Measurements from ENCODE around the gene ZNF503. TPM values are rescaled to one million over a fixed set of nuclear protein-coding genes. Genes with fewer than 3 reads are reported as not detected.

The ZNF503 gene
- total RNA-seq, 1 donor from 2014 or later: 8.9 TPM

DNA sequence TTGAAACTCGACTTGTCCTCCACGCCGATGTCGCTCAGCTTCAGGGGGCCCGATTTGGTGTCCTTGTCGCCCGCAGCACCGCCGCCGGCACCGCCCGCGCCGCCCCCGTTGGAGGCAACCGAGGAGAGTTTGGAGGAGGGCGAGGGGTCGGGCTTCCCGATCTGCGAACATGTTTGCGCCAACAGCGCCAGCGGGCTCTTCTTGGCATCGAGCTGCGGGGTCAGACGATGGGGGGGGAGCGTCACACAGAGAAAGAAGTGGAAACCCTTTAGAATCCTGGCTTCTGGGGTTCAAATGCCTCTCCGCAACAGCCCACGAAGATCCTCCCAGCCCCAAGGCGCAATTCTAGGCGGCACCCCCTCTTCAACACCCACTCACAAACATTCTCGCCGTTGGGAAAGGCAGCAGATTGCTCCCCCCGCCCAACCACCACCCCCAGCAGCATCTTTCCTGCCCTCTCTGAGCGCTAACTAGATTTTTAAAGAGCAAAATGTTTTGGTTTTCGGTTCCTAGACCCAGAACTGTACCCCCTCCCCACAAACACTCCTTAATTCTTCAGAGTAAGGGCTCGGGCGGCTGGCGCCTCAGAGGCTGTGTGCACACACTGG, 1.3 kb downstream of the ZNF503 start:
- H3K4me1 Mint-ChIP-seq (ENCODE audit: unreplicated experiment): peaks cover 19% of the 10 kb centered on the region
- H3K9me3 Mint-ChIP-seq (ENCODE audit: unreplicated experiment): no peaks in the 10 kb centered on the region
- TF ChIP-seq, protein P1, sequence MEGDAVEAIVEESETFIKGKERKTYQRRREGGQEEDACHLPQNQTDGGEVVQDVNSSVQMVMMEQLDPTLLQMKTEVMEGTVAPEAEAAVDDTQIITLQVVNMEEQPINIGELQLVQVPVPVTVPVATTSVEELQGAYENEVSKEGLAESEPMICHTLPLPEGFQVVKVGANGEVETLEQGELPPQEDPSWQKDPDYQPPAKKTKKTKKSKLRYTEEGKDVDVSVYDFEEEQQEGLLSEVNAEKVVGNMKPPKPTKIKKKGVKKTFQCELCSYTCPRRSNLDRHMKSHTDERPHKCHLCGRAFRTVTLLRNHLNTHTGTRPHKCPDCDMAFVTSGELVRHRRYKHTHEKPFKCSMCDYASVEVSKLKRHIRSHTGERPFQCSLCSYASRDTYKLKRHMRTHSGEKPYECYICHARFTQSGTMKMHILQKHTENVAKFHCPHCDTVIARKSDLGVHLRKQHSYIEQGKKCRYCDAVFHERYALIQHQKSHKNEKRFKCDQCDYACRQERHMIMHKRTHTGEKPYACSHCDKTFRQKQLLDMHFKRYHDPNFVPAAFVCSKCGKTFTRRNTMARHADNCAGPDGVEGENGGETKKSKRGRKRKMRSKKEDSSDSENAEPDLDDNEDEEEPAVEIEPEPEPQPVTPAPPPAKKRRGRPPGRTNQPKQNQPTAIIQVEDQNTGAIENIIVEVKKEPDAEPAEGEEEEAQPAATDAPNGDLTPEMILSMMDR (IDR thresholded peaks at IDR 0.05; ENCODE audit: unreplicated experiment): no peak
- H3K4me3 Mint-ChIP-seq (ENCODE audit: unreplicated experiment): peak overlapping the region; percentile 99
- peaks cover 5% of the 10 kb centered on the region for H3K36me3 Mint-ChIP-seq (ENCODE audit: low read depth, unreplicated experiment)
- H3K27me3 Mint-ChIP-seq (ENCODE audit: unreplicated experiment): peaks cover 23% of the 10 kb centered on the region
- no peak for DNase-seq (ENCODE audit: low spot score)
- H3K27ac Mint-ChIP-seq (ENCODE audit: unreplicated experiment): no peak overlapping the region

DNA sequence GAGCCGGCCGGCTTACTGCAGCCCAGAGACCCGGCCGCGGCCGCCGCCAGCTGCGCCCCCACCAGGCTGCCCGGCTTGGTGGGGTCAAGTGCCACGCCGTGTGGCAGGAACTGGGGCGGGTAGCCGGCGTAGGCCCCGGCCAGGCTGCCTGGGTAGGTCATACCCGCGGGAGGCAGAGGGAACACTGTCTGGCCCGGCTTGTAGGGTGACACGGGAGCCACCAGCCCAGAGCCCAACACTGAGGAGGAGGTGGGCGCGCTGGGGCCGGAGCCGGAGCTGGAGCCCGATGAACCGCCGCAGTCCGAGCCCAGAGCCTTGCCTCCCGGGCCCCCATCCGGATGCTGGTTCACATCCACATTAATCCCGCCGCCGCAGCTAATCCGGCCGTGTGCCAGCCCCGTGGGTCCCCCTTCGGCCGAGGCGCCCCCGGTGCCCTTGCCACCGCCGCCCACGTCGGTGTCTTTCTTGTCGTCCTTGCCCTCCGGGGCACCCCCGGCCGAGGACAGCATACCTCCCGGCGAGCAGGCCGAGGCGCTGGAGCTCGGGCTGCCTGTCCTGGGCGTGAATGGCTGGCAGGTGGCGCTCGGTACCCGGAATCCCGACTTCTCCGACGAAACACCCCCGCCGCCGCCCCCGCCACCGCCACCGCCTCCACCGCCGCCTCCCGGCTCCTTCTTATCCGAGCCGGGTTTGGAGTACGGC, 2.0 kb downstream of the ZNF503 start:
- Mint-ChIP-seq H3K4me3 (ENCODE audit: unreplicated experiment) (peak overlapping the region; percentile 99), H3K4me1 (ENCODE audit: unreplicated experiment) (peaks cover 25% of the 10 kb centered on the region), H3K36me3 (ENCODE audit: low read depth, unreplicated experiment) (peaks cover 11% of the 10 kb centered on the region), H3K9me3 (ENCODE audit: unreplicated experiment) (no peaks in the 10 kb centered on the region), H3K27ac (ENCODE audit: unreplicated experiment) (no peak overlapping the region), H3K27me3 (ENCODE audit: unreplicated experiment) (peaks cover 28% of the 10 kb centered on the region)
- TF ChIP-seq, protein P1 (IDR thresholded peaks at IDR 0.05; ENCODE audit: unreplicated experiment): peak; percentile 60
- peak; percentile 79 for DNase-seq (ENCODE audit: low spot score)

DNA sequence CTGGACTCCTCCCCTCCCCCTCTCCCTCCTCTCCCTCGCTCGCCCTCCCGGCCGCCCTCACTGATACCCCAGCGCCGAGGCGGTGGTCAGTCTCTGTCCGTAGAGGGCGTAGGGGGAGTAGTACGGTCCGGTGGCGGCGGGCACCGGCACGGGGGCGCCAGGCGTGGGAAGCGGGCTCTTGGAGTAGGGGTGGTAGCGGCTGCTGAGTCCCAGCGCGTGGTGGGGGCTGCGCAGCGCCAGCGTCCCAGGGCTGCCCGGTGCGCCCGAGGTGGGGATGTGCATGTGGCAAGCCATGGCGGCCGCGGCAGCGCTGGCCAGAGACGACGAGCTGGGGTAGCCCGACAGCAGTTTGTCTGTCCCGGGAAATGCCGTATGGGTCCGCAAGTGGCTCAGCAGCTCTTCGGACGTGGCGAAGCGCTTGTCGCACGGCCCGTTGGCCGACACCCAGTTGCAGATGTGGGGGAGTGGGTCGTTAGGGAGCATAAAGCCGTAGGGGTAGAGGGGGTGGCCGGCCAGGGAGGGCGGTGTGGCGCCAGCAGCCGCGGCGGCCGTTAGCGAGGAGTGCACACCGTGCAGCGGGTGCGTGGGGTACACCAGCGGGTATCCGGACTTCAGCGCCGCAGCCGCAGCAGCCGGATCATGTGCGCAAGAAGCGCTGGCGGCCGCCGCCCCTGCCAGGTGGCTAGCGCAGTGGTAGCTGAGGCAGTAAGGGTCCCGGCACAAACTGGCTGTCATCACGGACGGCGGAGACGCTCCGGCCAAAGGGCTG, 2.7 kb downstream of the ZNF503 start:
- DNase-seq (ENCODE audit: low spot score): peak; percentile 36
- Mint-ChIP-seq H3K27ac (ENCODE audit: unreplicated experiment) (no peak overlapping the region), H3K36me3 (ENCODE audit: low read depth, unreplicated experiment) (peaks cover 18% of the 10 kb centered on the region), H3K4me3 (ENCODE audit: unreplicated experiment) (peak overlapping the region; percentile 88), H3K9me3 (ENCODE audit: unreplicated experiment) (no peaks in the 10 kb centered on the region), H3K4me1 (ENCODE audit: unreplicated experiment) (peaks cover 21% of the 10 kb centered on the region), H3K27me3 (ENCODE audit: unreplicated experiment) (peaks cover 29% of the 10 kb centered on the region)
- TF ChIP-seq, protein P1 (IDR thresholded peaks at IDR 0.05; ENCODE audit: unreplicated experiment): no peak

DNA sequence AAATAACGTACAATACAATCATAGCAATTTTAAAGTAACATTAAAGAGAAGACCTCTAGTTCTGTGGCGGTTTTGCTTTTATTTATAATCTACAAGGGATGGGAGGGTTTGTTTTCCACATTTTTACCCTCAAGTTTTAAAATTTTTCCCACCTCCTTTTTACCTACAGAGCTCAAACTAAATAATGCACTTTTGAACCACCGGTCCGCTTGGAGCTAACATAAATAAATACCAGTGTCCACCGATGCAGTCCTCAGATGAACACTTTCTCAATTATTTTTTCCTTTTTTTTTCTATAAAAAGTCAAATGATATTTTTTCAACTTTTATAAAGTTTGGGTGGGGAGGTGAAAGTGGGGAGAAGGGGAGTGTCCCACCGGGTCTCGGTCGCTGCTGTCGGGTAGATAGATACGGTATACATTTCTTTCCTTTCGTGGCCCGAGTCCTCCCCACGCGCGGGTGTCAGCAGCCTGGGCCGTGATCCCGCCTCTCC, 3.3 kb downstream of the ZNF503 start:
- Mint-ChIP-seq H3K4me1 (ENCODE audit: unreplicated experiment) (peaks cover 19% of the 10 kb centered on the region), H3K27me3 (ENCODE audit: unreplicated experiment) (peaks cover 31% of the 10 kb centered on the region), H3K4me3 (ENCODE audit: unreplicated experiment) (peak overlapping the region; percentile 67), H3K27ac (ENCODE audit: unreplicated experiment) (no peak overlapping the region), H3K36me3 (ENCODE audit: low read depth, unreplicated experiment) (peaks cover 18% of the 10 kb centered on the region), H3K9me3 (ENCODE audit: unreplicated experiment) (no peaks in the 10 kb centered on the region)
- TF ChIP-seq, protein P1 (IDR thresholded peaks at IDR 0.05; ENCODE audit: unreplicated experiment): no peak
- DNase-seq (ENCODE audit: low spot score): no peak
